ENCODE results near the gene E2F4.

E2F4 gene

GRCh38 chr16:67158637-67159600, 33.0 kb upstream of the E2F4 start:
- peak; percentile 85 for DNase-seq

- DNase-seq = no peak
These were observed 30.3 kb upstream of the E2F4 start for GRCh38 chr16:67161595-67162058.

GRCh38 chr16:67162506-67163163, 29.3 kb upstream of the E2F4 start:
- DNase-seq = no peak

- DNase-seq = no peak
These were observed 28.6 kb upstream of the E2F4 start for GRCh38 chr16:67163164-67163998.

- no peak for DNase-seq
These were observed 27.9 kb upstream of the E2F4 start for GRCh38 chr16:67163999-67164558.

- DNase-seq = no peak
These were observed 27.3 kb upstream of the E2F4 start, which contains the start of gene HSF4 for GRCh38 chr16:67164599-67165061. Gene HSF4 (plus strand): TSS chr16:67164745. CDS start chr16:67164812, 67 bp downstream.

- no peak for DNase-seq
These were observed 26.6 kb upstream of the E2F4 start for GRCh38 chr16:67165121-67166078.

GRCh38 chr16:67166110-67166547, 25.8 kb upstream of the E2F4 start:
- no peak for DNase-seq

- no peak for DNase-seq
These were observed 25.3 kb upstream of the E2F4 start for GRCh38 chr16:67166598-67167168.

- no peak for DNase-seq
These were observed 24.4 kb upstream of the E2F4 start for GRCh38 chr16:67167588-67167987.

- DNase-seq = no peak
These were observed 22.9 kb upstream of the E2F4 start for GRCh38 chr16:67169011-67169451.

GRCh38 chr16:67169642-67170167, 22.2 kb upstream of the E2F4 start:
- DNase-seq = peak; percentile 32

GRCh38 chr16:67170168-67170948, 21.6 kb upstream of the E2F4 start, which contains the start of gene NOL3:
Gene NOL3 (plus strand): TSS chr16:67170538.
- peak; percentile 41 for DNase-seq

GRCh38 chr16:67170949-67171649, 20.9 kb upstream of the E2F4 start:
- no peak for DNase-seq

GRCh38 chr16:67173323-67173722, 18.6 kb upstream of the E2F4 start:
- DNase-seq = no peak

GRCh38 chr16:67173808-67174705, 17.9 kb upstream of the E2F4 start:
- DNase-seq = peak; percentile 67

- DNase-seq = no peak
These were observed 17.2 kb upstream of the E2F4 start for GRCh38 chr16:67174706-67175231.

Measured in CD4-positive, alpha-beta T cell treated with Interferon gamma for 1 hour (primary cell).